Endothelial cell of umbilical vein (primary cell): ENCODE results near the gene KATNB1. TPM values are rescaled to one million over a fixed set of nuclear protein-coding genes. Genes with fewer than 3 reads are reported as not detected.

ENCODE experiments used
- BruUV-seq: library from RNA; stranded (reverse); fragments of 400-500 nt; replicated peaks from 2 replicates; lab custom pipeline; 2021; lab: Mats Ljungman, UMichigan
- CTCF ChIA-PET: fragments of 300-600, 350-600 bp; sonication (Branson Sonifier 250); formaldehyde crosslinking; loops from one replicate; lab custom pipeline; 2021; ENCODE audit warnings: antibody characterized with exemption, inconsistent platforms; lab: Charles Lee
- POLR2A ChIA-PET: fragments of 300-600, 350-600 bp; sonication (Branson Sonifier 250); formaldehyde crosslinking; loops from one replicate; lab custom pipeline; 2021; ENCODE audit warnings: antibody characterized with exemption, inconsistent platforms; lab: Charles Lee
- DNase-seq: peaks from one replicate; pipeline ENCODE4 v3.0.0-alpha.2; 2011; ENCODE audit warnings: low read depth, low spot score
- FAIRE-seq: peaks from 2 replicates; lab custom pipeline; 2011; peaks lifted over from hg19 to GRCh38; lab: Jason Lieb, UNC
- H2AFZ ChIP-seq: 2 replicates; pipeline ENCODE4 v1.6.0; 2012; ENCODE audit warnings: low read depth, low read length, control low read depth, inconsistent platforms
- H3K27ac ChIP-seq: 2 replicates; pipeline ENCODE4 v1.5.1; 2011; ENCODE audit warnings: low read depth, mild to moderate bottlenecking, control low read depth, low read length, moderate library complexity; ENCODE audit not compliant: insufficient read depth
- H3K27me3 ChIP-seq, 2 experiments: 2 replicates each; pipeline versions ENCODE4 v1.6.0 to v1.6.1; 2011; ENCODE audit warnings: low read length in 2 of 2, mixed read lengths in 1 of 2; ENCODE audit not compliant: control insufficient read depth in 2 of 2, insufficient read depth in 2 of 2
- H3K36me3 ChIP-seq, 2 experiments: 2 replicates in 1 of 2; 3 replicates in 1 of 2; pipeline ENCODE4 v1.5.1; 2011; ENCODE audit warnings: low read length in 2 of 2, mild to moderate bottlenecking in 1 of 2, moderate library complexity in 1 of 2; ENCODE audit not compliant: control insufficient read depth in 2 of 2, insufficient read depth in 2 of 2; ENCODE audit errors: extremely low read depth in 1 of 2
- H3K4me1 ChIP-seq: 3 replicates; pipeline ENCODE4 v1.5.1; 2011; ENCODE audit warnings: mild to moderate bottlenecking, low read length; ENCODE audit not compliant: control insufficient read depth, insufficient read depth; ENCODE audit errors: extremely low read depth
- H3K4me2 ChIP-seq: 2 replicates; pipeline ENCODE4 v1.6.1; 2011; ENCODE audit warnings: low read length, control low read depth, mixed read lengths; ENCODE audit not compliant: insufficient read depth
- H3K4me3 ChIP-seq, 3 experiments: fragments of 200-600 bp in 1 of 3; sonication (generic), shearing (Covaris generic) in 1 of 3; replicated peaks in 1 of 3; 2 replicates each; pipeline ENCODE4 v1.5.1; 2011 to 2016; ENCODE audit warnings: control low read depth in 3 of 3, low read length in 3 of 3, mild to moderate bottlenecking in 2 of 3, inconsistent platforms in 1 of 3, low read depth in 1 of 3, moderate library complexity in 1 of 3; ENCODE audit not compliant: insufficient read depth in 1 of 3
- H3K79me2 ChIP-seq: 2 replicates; pipeline ENCODE4 v1.6.0; 2012; ENCODE audit warnings: low read length, inconsistent platforms; ENCODE audit not compliant: control insufficient read depth, insufficient read depth
- H3K9ac ChIP-seq: replicated peaks from 2 replicates; pipeline ENCODE3; 2011; ENCODE audit warnings: low read length, control low read depth; ENCODE audit not compliant: insufficient read depth; ENCODE audit errors: extremely low read depth
- H3K9me1 ChIP-seq: replicated peaks from 3 replicates; pipeline ENCODE4 v1.6.0; 2011; ENCODE audit warnings: mild to moderate bottlenecking, low read length; ENCODE audit not compliant: control insufficient read depth, insufficient read depth; ENCODE audit errors: extremely low read depth
- H3K9me3 ChIP-seq: replicated peaks from 2 replicates; pipeline ENCODE4 v1.5.1; 2012; ENCODE audit warnings: low read length, inconsistent platforms; ENCODE audit not compliant: control insufficient read depth, insufficient read depth
- H4K20me1 ChIP-seq: replicated peaks from 2 replicates; pipeline ENCODE3; 2011; ENCODE audit warnings: mild to moderate bottlenecking, low read length; ENCODE audit not compliant: control insufficient read depth, insufficient read depth; ENCODE audit errors: extremely low read depth
- EZH2 ChIP-seq: IDR thresholded peaks from 2 replicates; pipeline ENCODE4 v1.6.1; 2012; ENCODE audit warnings: borderline replicate concordance, low read depth, mild to moderate bottlenecking, moderate library complexity, low read length, inconsistent platforms; ENCODE audit not compliant: severe bottlenecking
- FOS ChIP-seq: IDR thresholded peaks from 2 replicates; pipeline ENCODE4 v1.6.1; 2011; ENCODE audit warnings: mild to moderate bottlenecking, low read length, moderate library complexity, borderline replicate concordance; ENCODE audit not compliant: insufficient read depth
- GATA2 ChIP-seq: IDR thresholded peaks from 2 replicates; pipeline ENCODE4 v1.7.0; 2011; ENCODE audit warnings: low read depth, mild to moderate bottlenecking, moderate library complexity, mixed read lengths, low read length; ENCODE audit not compliant: insufficient read length, insufficient read depth
- JUN ChIP-seq: IDR thresholded peaks from 2 replicates; pipeline ENCODE4 v1.6.1; 2011; ENCODE audit warnings: borderline replicate concordance, low read depth; ENCODE audit not compliant: insufficient read length, insufficient read depth
- MYC ChIP-seq: IDR thresholded peaks from one replicate; pipeline ENCODE4 v1.6.1; 2011; ENCODE audit warnings: mild to moderate bottlenecking, low read depth, low read length
- POLR2A ChIP-seq: IDR thresholded peaks from 2 replicates; pipeline ENCODE4 v1.6.1; 2012; ENCODE audit warnings: low read depth, mild to moderate bottlenecking, control low read depth, low read length
- POLR2AphosphoS5 ChIP-seq: IDR thresholded peaks from 2 replicates; pipeline ENCODE4 v1.6.1; 2012; ENCODE audit warnings: low read depth, mild to moderate bottlenecking, control low read depth, low read length, moderate library complexity; ENCODE audit not compliant: insufficient read depth
- dilution Hi-C: fragments of 300-500 bp; cut with MboI; formaldehyde crosslinking; loops from one replicate; pipeline ENCODE4 v1.15.0; 2019; ENCODE audit warnings: low sequenced_read_pairs; ENCODE audit not compliant: extremely low pct_ligation_motif_present
- intact Hi-C: fragments of 100-400 bp; cut with micrococcal nuclease; formaldehyde crosslinking; loops from one replicate; pipeline ENCODE4 v1.10.0; 2022
- polyA plus RNA-seq, 4 experiments: library from polyadenylated mRNA; depleted of rRNA in 3 of 4; stranded (reverse) in 3 of 4; unstranded in 1 of 4; fragments of >200 nt; gene quantifications; 2 replicates each; pipeline versions ENCODE4 v1.2.1 to v1.2.3, GENCODE V29; 2011 to 2012; ENCODE audit warnings: missing spikeins in 1 of 4
- total RNA-seq: library from RNA; stranded (reverse); gene quantifications from 2 replicates; pipeline ENCODE4 v1.2.3, GENCODE V29; 2021
- TF ChIP-seq, protein P1 (sequence below): IDR thresholded peaks from 2 replicates; pipeline ENCODE4 v1.6.1; 2011; ENCODE audit not compliant: insufficient read depth, insufficient read length
- TF ChIP-seq, protein P2 (sequence below), 2 donors: IDR thresholded peaks; 1 replicate in 1 of 2; 2 replicates in 1 of 2; pipeline ENCODE4 v1.5.1; 2011; ENCODE audit warnings: low read length in 2 of 2, mild to moderate bottlenecking in 2 of 2, moderate library complexity in 2 of 2, control low read depth in 1 of 2, inconsistent platforms in 1 of 2, low read depth in 1 of 2; ENCODE audit not compliant: insufficient read depth in 1 of 2; ENCODE audit errors: extremely low read depth in 1 of 2

The KATNB1 gene
- total and polyA plus RNA-seq, 2 donors (not counting 3 experiments of a cell fraction or from before 2014, with no cell fraction given) = 25.9 to 35.9 TPM

DNA sequence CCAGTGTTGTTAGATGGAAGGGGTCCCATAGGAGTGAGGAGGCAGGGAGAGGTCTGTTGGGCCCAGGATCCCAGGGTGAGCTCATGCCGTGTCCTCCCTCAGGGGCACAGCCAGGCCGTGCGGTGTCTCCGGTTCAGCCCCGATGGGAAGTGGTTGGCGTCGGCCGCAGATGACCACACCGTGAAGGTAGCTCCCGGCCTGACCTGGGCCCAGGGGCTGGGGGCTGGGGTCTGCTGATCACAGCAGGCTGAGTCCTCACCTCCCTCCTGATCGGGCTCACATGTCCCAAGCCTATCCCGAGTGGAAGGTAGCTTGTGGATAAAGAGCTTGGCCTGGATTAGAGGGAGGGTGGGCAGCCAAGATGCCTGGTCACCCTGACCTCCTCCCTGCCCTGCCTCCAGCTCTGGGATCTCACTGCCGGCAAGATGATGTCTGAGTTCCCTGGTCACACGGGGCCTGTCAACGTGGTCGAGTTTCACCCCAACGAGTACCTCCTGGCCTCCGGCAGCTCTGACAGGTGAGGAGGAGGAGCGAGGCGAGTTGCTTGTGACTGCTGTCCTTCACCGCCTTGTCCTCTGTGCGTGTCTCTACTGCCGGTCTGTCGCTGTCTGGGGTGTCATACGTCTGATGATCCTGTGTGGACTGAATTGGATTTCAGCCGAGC lies 16.1 kb downstream of the KATNB1 start:
- CTCF ChIA-PET = interaction anchor here (1.2 kb wide), 1 partner anchor 176 kb away, joined by 3 read pairs; no protein-coding TSS in a partner anchor
- H3K9me3 ChIP-seq = no peaks in the 10 kb centered on the region
- no peak overlapping the region for H3K27ac ChIP-seq
- TF ChIP-seq MYC (no peak), JUN (no peak), POLR2AphosphoS5 (no peak), GATA2 (no peak), FOS (no peak), EZH2 (no peak), POLR2A (no peak)
- TF ChIP-seq, protein P1, sequence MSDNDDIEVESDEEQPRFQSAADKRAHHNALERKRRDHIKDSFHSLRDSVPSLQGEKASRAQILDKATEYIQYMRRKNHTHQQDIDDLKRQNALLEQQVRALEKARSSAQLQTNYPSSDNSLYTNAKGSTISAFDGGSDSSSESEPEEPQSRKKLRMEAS = no peak
- TF ChIP-seq, protein P2, sequence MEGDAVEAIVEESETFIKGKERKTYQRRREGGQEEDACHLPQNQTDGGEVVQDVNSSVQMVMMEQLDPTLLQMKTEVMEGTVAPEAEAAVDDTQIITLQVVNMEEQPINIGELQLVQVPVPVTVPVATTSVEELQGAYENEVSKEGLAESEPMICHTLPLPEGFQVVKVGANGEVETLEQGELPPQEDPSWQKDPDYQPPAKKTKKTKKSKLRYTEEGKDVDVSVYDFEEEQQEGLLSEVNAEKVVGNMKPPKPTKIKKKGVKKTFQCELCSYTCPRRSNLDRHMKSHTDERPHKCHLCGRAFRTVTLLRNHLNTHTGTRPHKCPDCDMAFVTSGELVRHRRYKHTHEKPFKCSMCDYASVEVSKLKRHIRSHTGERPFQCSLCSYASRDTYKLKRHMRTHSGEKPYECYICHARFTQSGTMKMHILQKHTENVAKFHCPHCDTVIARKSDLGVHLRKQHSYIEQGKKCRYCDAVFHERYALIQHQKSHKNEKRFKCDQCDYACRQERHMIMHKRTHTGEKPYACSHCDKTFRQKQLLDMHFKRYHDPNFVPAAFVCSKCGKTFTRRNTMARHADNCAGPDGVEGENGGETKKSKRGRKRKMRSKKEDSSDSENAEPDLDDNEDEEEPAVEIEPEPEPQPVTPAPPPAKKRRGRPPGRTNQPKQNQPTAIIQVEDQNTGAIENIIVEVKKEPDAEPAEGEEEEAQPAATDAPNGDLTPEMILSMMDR (IDR thresholded peaks at IDR 0.05; ENCODE audit: extremely low read depth in 1 of 2, insufficient read depth in 1 of 2, low read depth in 1 of 2, low read length in 2 of 2) = no peak
- no peak overlapping the region for H3K9ac ChIP-seq
- no peaks in the 10 kb centered on the region for H3K79me2 ChIP-seq
- intact Hi-C loops (no loop called here), dilution Hi-C loops (no loop called here)
- no peaks in the 10 kb centered on the region for H4K20me1 ChIP-seq
- H3K4me2 ChIP-seq = no peak overlapping the region
- BruUV-seq = no TSS peak
- H3K36me3 ChIP-seq = peaks cover 0 to 22% of the 10 kb centered on the region in 2 experiments
- POLR2A ChIA-PET = no interaction called here
- H3K4me3 ChIP-seq = no peak overlapping the region
- H2AFZ ChIP-seq = no peak overlapping the region
- no peaks in the 10 kb centered on the region for H3K9me1 ChIP-seq
- H3K27me3 ChIP-seq = no peaks in the 10 kb centered on the region
- no peak for DNase-seq
- no peak for FAIRE-seq
- no peaks in the 10 kb centered on the region for H3K4me1 ChIP-seq
